SH-SY5Y (cell line): ENCODE measurements around the gene NR3C2.

Experiments used
- GATA2 ChIP-seq: IDR thresholded peaks from 2 replicates; pipeline ENCODE4 v1.6.1; 2011; ENCODE audit warnings: mild to moderate bottlenecking, low read depth, low read length
- GATA3 ChIP-seq: IDR thresholded peaks from 2 replicates; pipeline ENCODE4 v1.6.1; 2011; ENCODE audit warnings: low read depth, mild to moderate bottlenecking, low read length, moderate library complexity

DNA sequence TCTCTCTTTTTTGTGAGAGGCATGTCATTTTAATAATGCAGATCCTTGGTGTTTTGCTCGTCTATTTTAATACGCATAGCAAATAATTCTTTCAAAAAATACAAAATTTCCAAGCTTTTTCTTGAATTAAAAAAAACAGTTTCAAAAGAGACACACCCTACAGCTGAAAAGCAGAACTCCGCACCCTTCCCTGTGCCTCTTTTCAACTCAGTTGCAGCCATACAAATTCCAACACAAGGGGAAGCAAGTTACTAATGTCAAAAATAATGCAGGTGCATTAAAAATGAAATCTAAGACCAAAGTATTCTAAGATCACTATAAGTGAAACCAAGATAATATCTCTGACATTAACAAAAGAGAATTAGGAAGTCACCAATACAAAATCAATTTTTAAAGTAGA is 66.6 kb downstream of the NR3C2 start:
- TF ChIP-seq GATA2 (no peak), GATA3 (no peak)
